ENCODE data around the gene NOX5.

NOX5 gene

GRCh38 chr15:69096626-69097025 lies 82.1 kb downstream of the NOX5 start:
- no peak for DNase-seq (ENCODE audit: low read depth in 2 of 2, low spot score in 1 of 2)

- DNase-seq (ENCODE audit: low read depth in 2 of 2, low spot score in 1 of 2), result no peak
Observed at GRCh38 chr15:69098771-69099170, 84.3 kb downstream of the NOX5 start.

GRCh38 chr15:69099941-69100340 lies 85.4 kb downstream of the NOX5 start:
- no peak for DNase-seq (ENCODE audit: low read depth in 2 of 2, low spot score in 1 of 2)

GRCh38 chr15:69100821-69101220 lies 86.3 kb downstream of the NOX5 start:
- DNase-seq (ENCODE audit: low read depth in 2 of 2, low spot score in 1 of 2), result no peak

- no peak for DNase-seq (ENCODE audit: low read depth in 2 of 2, low spot score in 1 of 2)
Observed at GRCh38 chr15:69104050-69104750, 89.7 kb downstream of the NOX5 start.

GRCh38 chr15:69105451-69105985 lies 91.0 kb downstream of the NOX5 start:
- no peak for DNase-seq (ENCODE audit: low read depth in 2 of 2, low spot score in 1 of 2)

- DNase-seq (ENCODE audit: low read depth in 2 of 2, low spot score in 1 of 2), result no peak
Observed at GRCh38 chr15:69107025-69107620, 92.6 kb downstream of the NOX5 start.

All from stimulated activated CD8-positive, alpha-beta memory T cell treated with anti-CD3 and anti-CD28 coated beads, Interleukin-4, amount 100 ng/mL, for 4 hours (primary cell).